IPS DF 6.9 (cell line): ENCODE results near the gene AMMECR1L.
"Not testable (repeated sequence)": the region's sequence is repeated elsewhere in the genome, so short reads cannot be mapped to it uniquely, and the experiment has no call there.

Source experiments
- DNase-seq: peaks from one replicate; pipeline ENCODE4 v3.0.0-alpha.2; 2013; ENCODE audit warnings: low read depth, low spot score
- H3K27ac ChIP-seq: one replicate; pipeline ENCODE4 v1.5.1; 2013; ENCODE audit warnings: low read length, control low read depth
- H3K27me3 ChIP-seq: 2 replicates; pipeline ENCODE4 v1.6.1; 2013; ENCODE audit warnings: mild to moderate bottlenecking, low read length; ENCODE audit not compliant: control insufficient read depth, insufficient read depth
- H3K36me3 ChIP-seq: 2 replicates; pipeline ENCODE4 v1.6.1; 2013; ENCODE audit warnings: low read length; ENCODE audit not compliant: control insufficient read depth, insufficient read depth
- H3K4me1 ChIP-seq: 2 replicates; pipeline ENCODE4 v1.6.1; 2013; ENCODE audit warnings: low read length; ENCODE audit not compliant: control insufficient read depth, insufficient read depth
- H3K4me3 ChIP-seq: 2 replicates; pipeline ENCODE4 v1.5.1; 2013; ENCODE audit warnings: mild to moderate bottlenecking, low read length
- H3K9me3 ChIP-seq: 2 replicates; pipeline ENCODE4 v1.6.1; 2013; ENCODE audit warnings: low read length, inconsistent platforms; ENCODE audit not compliant: control insufficient read depth, insufficient read depth
- WGBS: extraction: QIAGEN DNeasy Blood & Tissue Kit; methylation state at CpG from one replicate; pipeline ENCODE4 v1.1.7; 2013; ENCODE audit warnings: mixed read lengths, missing lambda C conversion rate; ENCODE audit not compliant: insufficient read length, insufficient coverage; 5-methylcytosine and 5-hydroxymethylcytosine counted together

The AMMECR1L gene

DNA sequence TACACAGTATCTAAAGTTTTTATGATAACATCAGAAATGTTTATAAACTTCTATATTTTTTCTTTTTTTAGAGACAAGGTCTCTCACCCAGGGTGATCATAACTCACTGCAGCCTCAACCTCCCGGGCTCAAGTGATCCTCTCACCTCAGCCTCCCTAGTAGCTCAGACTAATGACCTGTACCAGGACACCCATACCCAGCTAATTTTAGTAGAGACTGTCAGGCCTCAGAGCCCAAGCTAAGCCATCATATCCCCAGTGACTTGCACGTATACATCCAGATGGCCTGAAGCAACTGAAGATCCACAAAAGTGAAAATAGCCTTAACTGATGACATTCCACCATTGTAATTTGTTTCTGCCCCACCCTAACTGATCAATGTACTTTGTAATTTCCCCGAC, 73.3 kb downstream of the AMMECR1L start:
- DNase-seq, H3K4me3 ChIP-seq: not testable (repeated sequence)
- no CpG with 5 or more reads among the region's 3 CpGs for WGBS

More for the DNA sequence above, 73.3 kb downstream of the AMMECR1L start:
- H3K27me3 ChIP-seq, H3K36me3 ChIP-seq, H3K9me3 ChIP-seq, H3K27ac ChIP-seq, H3K4me1 ChIP-seq: not testable (repeated sequence)
